ENCODE results near the gene MYH14. TPM values are rescaled to one million over a fixed set of nuclear protein-coding genes. Genes with fewer than 3 reads are reported as not detected.
A peak's percentile ranks its signal among the peaks of the same experiment; 100 is the strongest.

MYH14 gene
- 10 to 100 TPM; 16.6 to 23.9 (median 19.0) TPM for polyA plus RNA-seq (ENCODE audit: insufficient read length in 3 of 3)

GRCh38 chr19:50203281-50204080, at the start of gene MYH14:
MYH14 (plus strand) TSS chr19:50203622; CDS start chr19:50210366, 6,744 bp downstream.
- DNase-seq (ENCODE audit: low read depth in 3 of 3, low spot score in 2 of 3) = peak in 2 of 3 donors; percentile 53 to 77

GRCh38 chr19:50154529-50154928, 48.9 kb upstream of the MYH14 start:
- no peak for DNase-seq (ENCODE audit: low read depth in 3 of 3, low spot score in 2 of 3)

GRCh38 chr19:50155520-50156109, 47.8 kb upstream of the MYH14 start:
- no peak for DNase-seq (ENCODE audit: low read depth in 3 of 3, low spot score in 2 of 3)

- no peak for DNase-seq (ENCODE audit: low read depth in 3 of 3, low spot score in 2 of 3)
These were observed 44.8 kb upstream of the MYH14 start for GRCh38 chr19:50158577-50158976.

GRCh38 chr19:50159078-50159477, 44.3 kb upstream of the MYH14 start:
- DNase-seq (ENCODE audit: low read depth in 3 of 3, low spot score in 2 of 3) = no peak

GRCh38 chr19:50162988-50163387, 40.4 kb upstream of the MYH14 start, which contains the start of gene IZUMO2:
IZUMO2 (minus strand) TSS chr19:50163281; CDS start chr19:50163194, 87 bp downstream.
- no peak for DNase-seq (ENCODE audit: low read depth in 3 of 3, low spot score in 2 of 3)

- DNase-seq (ENCODE audit: low read depth in 3 of 3, low spot score in 2 of 3) = peak in 2 of 3 donors; percentile 50 to 70
These were observed 36.1 kb upstream of the MYH14 start for GRCh38 chr19:50167314-50167721.

GRCh38 chr19:50171752-50172151, 31.7 kb upstream of the MYH14 start:
- DNase-seq (ENCODE audit: low read depth in 3 of 3, low spot score in 2 of 3) = no peak

GRCh38 chr19:50172726-50173125, 30.7 kb upstream of the MYH14 start:
- no peak for DNase-seq (ENCODE audit: low read depth in 3 of 3, low spot score in 2 of 3)

GRCh38 chr19:50173127-50173526, 30.3 kb upstream of the MYH14 start:
- DNase-seq (ENCODE audit: low read depth in 3 of 3, low spot score in 2 of 3) = no peak

- no peak for DNase-seq (ENCODE audit: low read depth in 3 of 3, low spot score in 2 of 3)
These were observed 29.2 kb upstream of the MYH14 start for GRCh38 chr19:50174100-50174793.

- no peak for DNase-seq (ENCODE audit: low read depth in 3 of 3, low spot score in 2 of 3)
These were observed 27.5 kb upstream of the MYH14 start for GRCh38 chr19:50175924-50176323.

GRCh38 chr19:50176775-50177174, 26.6 kb upstream of the MYH14 start:
- DNase-seq (ENCODE audit: low read depth in 3 of 3, low spot score in 2 of 3) = no peak

GRCh38 chr19:50178320-50178719, 25.1 kb upstream of the MYH14 start:
- no peak for DNase-seq (ENCODE audit: low read depth in 3 of 3, low spot score in 2 of 3)

- no peak for DNase-seq (ENCODE audit: low read depth in 3 of 3, low spot score in 2 of 3)
These were observed 24.4 kb upstream of the MYH14 start for GRCh38 chr19:50178859-50179537.

- no peak for DNase-seq (ENCODE audit: low read depth in 3 of 3, low spot score in 2 of 3)
These were observed 22.3 kb upstream of the MYH14 start for GRCh38 chr19:50181121-50181520.

GRCh38 chr19:50184196-50184595, 19.2 kb upstream of the MYH14 start:
- DNase-seq (ENCODE audit: low read depth in 3 of 3, low spot score in 2 of 3) = no peak

GRCh38 chr19:50187937-50188336, 15.5 kb upstream of the MYH14 start:
- DNase-seq (ENCODE audit: low read depth in 3 of 3, low spot score in 2 of 3) = no peak

GRCh38 chr19:50189331-50189730, 14.1 kb upstream of the MYH14 start:
- no peak for DNase-seq (ENCODE audit: low read depth in 3 of 3, low spot score in 2 of 3)

GRCh38 chr19:50190439-50190891, 13.0 kb upstream of the MYH14 start:
- no peak for DNase-seq (ENCODE audit: low read depth in 3 of 3, low spot score in 2 of 3)

GRCh38 chr19:50191216-50191615, 12.2 kb upstream of the MYH14 start:
- DNase-seq (ENCODE audit: low read depth in 3 of 3, low spot score in 2 of 3) = no peak

Data from right renal cortex interstitium (tissue), 3 donors.